Cortex of kidney (tissue), 1 donor: Measurements from ENCODE around the gene UNC5B.
"Not testable (repeated sequence)": the region's sequence is repeated elsewhere in the genome, so short reads cannot be mapped to it uniquely, and the experiment has no call there.

ENCODE experiments used
- DNase-seq: peaks from one replicate; lab custom pipeline; 2025; lab: John Stamatoyannopoulos, UW

Gene UNC5B

GRCh38 chr10:71267508-71268240, 55.3 kb downstream of the UNC5B start:
- no peak for DNase-seq

GRCh38 chr10:71268247-71268691, 55.9 kb downstream of the UNC5B start:
- no peak for DNase-seq

- no peak for DNase-seq
These were observed 56.4 kb downstream of the UNC5B start for GRCh38 chr10:71268758-71269157.

GRCh38 chr10:71269301-71270288, 57.2 kb downstream of the UNC5B start:
- no peak for DNase-seq

GRCh38 chr10:71270301-71271220, 58.2 kb downstream of the UNC5B start:
- DNase-seq: no peak

- DNase-seq: no peak
These were observed 59.3 kb downstream of the UNC5B start for GRCh38 chr10:71271662-71272055.

- no peak for DNase-seq
These were observed 59.8 kb downstream of the UNC5B start for GRCh38 chr10:71272056-71272771.

GRCh38 chr10:71272974-71273373, 60.6 kb downstream of the UNC5B start:
- not testable (repeated sequence) for DNase-seq

GRCh38 chr10:71273506-71273905, 61.1 kb downstream of the UNC5B start:
- no peak for DNase-seq

- DNase-seq: no peak
These were observed 62.8 kb downstream of the UNC5B start for GRCh38 chr10:71274901-71275796.

- no peak for DNase-seq
These were observed 64.5 kb downstream of the UNC5B start for GRCh38 chr10:71276873-71277272.

- no peak for DNase-seq
These were observed 65.7 kb downstream of the UNC5B start for GRCh38 chr10:71277914-71278665.

GRCh38 chr10:71278691-71279588, 66.6 kb downstream of the UNC5B start:
- DNase-seq: no peak

GRCh38 chr10:71279590-71280170, 67.3 kb downstream of the UNC5B start:
- no peak for DNase-seq

GRCh38 chr10:71280216-71280615, 67.8 kb downstream of the UNC5B start:
- no peak for DNase-seq

- DNase-seq: no peak
These were observed 68.5 kb downstream of the UNC5B start for GRCh38 chr10:71280825-71281224.

- no peak for DNase-seq
These were observed 69.4 kb downstream of the UNC5B start for GRCh38 chr10:71281646-71282322.
